Hematopoietic multipotent progenitor cell treated with erythropoietin and hydrocortisone succinate and interleukin-3 and kit ligand, for 8 days (in vitro differentiated cells): Measurements from ENCODE around the gene BGLAP.
"Not testable (repeated sequence)": the region's sequence is repeated elsewhere in the genome, so short reads cannot be mapped to it uniquely, and the experiment has no call there.

ENCODE experiments used
- DNase-seq: peaks from one replicate; pipeline ENCODE4 v3.0.0-alpha.2; 2015

BGLAP gene

DNA sequence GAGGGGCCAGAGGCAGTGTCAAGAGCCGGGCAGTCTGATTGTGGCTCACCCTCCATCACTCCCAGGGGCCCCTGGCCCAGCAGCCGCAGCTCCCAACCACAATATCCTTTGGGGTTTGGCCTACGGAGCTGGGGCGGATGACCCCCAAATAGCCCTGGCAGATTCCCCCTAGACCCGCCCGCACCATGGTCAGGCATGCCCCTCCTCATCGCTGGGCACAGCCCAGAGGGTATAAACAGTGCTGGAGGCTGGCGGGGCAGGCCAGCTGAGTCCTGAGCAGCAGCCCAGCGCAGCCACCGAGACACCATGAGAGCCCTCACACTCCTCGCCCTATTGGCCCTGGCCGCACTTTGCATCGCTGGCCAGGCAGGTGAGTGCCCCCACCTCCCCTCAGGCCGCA, at the start of gene BGLAP:
Gene BGLAP, plus strand, starts transcription at position 259 of the 400 bp plus-strand sequence. Its CDS starts 48 bp downstream, at position 307.
- no peak for DNase-seq

DNA sequence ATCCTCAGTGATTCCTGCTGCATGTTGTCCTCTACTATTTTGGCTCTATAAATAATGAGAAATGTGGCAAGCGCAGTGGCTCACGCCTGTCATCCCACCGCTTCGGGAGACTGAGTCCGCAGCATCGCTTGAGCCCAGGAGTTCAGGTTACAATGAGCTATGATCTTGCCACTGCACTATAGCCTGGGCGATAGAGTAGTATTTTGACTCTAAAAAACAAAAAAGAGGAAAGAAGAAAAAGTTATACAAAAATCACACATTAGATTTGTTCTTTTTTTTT, 48.8 kb upstream of the BGLAP start:
- DNase-seq = peak; percentile 17

DNA sequence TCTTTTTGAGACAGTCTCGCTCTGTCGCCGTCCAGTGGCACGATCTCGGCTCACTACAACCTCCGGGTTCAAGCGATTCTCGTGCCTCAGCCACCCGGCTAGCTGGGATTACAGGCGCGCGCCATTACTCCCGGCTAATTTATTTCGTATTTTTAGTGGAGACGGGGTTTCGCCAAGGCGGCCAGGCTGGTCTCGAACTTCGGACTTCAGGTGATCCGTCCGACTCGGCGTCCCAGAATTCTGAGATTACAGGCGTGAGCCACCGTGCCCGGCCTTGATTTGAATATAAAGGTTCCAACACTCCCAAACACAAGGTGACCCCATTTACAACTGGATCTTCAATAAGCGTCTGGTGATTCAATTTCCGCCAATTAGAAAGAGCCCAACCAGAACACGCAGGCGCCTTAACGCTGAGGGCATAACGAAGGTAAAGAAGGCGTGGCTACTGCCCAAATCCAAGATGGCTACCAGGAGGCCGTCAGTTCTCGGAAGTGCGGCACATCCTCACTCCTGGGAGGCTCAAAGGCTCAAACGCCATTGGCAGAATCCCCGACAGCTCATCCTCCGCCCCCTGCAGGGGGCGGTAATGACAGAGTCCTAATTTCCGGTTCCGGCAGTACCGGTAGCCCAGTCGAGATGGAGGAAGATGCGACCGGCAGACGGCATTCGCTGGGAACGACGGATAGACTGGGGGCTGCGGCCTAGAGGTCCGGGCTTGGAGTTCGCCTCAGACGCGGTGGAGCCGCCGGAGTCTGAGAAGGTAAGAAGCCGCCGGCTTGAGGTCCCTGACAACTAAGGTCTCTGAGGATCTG, 48.3 kb upstream of the BGLAP start, which contains the start of gene SLC25A44:
Gene SLC25A44, plus strand, starts transcription at position 617 of the 812 bp plus-strand sequence. CDS start 5,744 bp downstream, outside the sequence.
- peak; percentile 99 for DNase-seq

DNA sequence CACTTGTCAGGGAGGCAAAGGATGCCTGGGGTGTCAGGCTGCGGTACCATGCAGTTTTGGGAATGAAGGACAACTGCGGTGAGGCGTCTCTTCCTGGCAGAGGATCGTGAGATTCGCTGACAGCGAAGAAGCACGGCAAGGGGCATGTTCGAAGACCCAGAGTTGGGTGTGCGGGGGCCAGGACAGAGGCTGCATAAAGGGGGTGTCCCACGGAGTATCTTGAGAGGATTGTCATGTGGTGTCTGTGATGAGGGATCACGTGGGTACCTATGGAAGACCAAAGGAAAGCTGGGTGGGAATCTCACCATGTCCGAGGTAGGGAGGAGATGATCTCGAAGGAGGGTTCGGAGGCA, 47.7 kb upstream of the BGLAP start:
- no peak for DNase-seq

DNA sequence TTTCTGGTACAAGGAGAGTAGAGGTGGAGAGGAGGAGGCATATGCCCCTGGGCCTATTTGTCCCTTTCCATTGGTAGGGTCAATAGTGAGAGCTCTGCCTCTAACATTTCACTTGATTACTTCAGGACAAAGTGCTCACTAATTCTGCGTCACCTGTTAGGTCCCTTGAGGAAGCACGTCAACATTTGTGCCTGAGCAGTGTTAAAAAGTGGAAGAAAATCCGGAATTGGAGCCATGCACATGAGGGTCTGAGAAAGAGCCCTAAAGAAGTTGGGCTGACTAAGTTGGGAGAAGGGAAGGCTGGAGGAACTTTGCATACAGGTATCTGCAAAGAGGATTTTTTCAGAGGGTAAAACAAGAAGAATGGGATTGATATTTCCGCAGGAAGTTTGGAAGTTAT, 46.1 kb upstream of the BGLAP start:
- no peak for DNase-seq

DNA sequence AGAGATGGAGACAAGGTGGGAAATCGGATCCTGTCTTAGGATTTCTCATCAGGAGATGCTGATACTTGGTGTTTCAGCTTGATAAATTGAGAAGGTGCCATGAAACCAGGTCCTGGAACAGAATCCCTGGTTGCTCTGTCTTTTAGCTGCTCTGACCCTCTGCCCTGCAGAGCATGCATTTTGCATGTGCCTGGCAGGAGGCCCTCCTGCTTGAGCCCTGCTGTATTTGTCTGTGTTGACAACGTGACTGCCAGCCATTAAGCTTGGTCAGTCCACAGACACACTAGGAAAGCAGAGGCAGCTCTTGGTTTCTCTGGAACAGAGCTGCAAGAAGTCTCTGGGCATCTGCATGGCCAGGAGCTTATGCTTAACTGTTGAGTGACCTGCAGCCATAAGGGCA, 45.5 kb upstream of the BGLAP start:
- DNase-seq = no peak

DNA sequence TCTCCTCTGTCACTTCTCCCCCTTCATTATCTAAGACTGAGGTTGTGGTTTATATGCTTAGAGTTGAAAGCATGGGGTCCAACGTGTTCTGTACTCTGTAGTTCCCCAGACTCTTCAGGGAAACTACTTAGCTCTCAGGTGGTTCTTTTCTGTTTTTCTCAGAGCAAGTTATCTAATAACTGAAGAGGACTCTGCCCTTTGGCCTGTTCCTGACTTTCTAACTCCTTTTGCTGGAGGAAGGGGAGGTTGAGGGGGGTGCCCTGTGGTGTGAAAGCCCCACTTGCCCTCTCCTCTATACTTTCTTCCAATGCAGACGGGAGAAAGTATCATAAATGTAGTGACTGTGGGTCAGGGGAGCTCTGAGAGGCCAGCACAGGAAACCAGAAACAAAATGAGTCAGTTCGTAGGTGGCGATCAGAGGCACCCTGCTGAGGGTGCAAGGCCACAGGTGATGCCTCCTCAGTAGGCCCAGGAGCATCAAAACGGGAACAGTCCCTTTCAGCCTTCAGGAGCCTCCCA, 43.1 kb upstream of the BGLAP start:
- no peak for DNase-seq

DNA sequence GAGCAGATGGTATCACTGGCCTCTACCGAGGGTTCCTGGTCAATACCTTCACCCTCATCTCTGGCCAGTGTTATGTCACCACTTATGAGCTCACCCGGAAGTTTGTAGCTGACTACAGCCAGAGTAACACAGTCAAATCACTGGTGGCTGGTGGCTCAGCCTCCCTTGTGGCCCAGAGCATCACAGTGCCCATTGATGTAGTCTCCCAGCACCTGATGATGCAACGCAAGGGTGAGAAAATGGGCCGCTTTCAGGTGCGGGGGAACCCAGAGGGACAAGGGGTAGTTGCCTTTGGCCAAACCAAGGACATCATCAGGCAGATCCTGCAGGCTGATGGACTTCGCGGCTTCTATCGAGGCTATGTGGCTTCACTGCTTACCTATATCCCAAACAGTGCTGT, 41.9 kb upstream of the BGLAP start:
- no peak for DNase-seq

DNA sequence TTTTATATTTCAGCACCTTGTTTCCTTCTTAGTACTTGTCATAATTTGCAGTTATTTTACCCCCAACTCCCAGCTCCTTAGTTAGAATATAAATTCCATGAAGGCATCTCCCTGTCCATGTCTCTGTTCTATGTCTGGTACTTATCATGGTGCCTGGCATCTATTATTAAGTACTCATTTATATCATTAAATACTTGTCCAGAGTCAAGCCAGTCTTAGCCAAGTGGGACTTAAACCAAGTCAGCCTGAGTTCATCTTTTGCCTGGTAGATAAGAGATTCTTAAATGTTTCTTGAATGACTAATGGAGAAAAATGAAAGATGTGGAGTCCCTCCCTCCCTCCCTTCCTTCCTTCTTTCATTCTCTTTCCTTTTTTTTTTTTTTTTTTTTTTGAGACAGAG, 38.7 kb upstream of the BGLAP start:
- DNase-seq = no peak

DNA sequence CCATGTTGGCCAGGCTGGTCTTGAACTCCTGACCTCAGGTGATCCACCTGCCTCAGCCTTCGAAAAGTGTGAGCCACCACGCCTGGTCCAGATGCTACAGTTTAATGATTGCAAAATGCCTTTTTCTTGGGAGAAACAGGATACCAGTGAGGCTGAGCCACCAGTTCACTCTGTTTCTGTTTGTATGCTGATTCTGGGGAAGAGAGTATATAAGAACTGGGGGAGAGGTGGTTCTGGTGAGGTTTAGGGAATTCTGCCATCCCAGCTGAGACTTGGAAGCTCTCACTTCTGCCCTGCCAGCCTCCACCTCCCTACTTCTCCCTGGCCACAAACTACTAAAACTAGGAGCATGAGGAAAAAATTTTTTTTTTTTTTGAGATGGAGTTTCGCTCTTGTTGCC, 37.3 kb upstream of the BGLAP start:
- no peak for DNase-seq

DNA sequence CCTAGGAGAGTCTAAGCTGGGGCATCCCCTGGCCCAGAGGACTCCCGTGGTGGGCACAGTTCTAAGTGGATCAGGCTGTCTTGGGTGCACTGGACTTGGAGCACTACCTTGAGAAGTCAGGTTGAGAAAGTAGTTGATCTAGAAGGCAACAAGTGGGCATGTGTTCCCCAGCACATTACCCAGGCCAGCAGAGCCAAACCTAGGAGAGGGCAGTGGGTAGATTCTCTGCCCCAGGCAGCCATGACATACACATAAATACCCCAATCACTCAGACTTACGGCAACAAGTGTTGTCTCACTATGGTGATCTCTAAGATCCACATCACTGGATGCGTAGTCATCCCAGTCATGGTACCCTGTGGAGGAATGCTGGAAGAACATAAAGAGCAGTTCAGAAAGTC, 30.7 kb upstream of the BGLAP start:
- DNase-seq = no peak

DNA sequence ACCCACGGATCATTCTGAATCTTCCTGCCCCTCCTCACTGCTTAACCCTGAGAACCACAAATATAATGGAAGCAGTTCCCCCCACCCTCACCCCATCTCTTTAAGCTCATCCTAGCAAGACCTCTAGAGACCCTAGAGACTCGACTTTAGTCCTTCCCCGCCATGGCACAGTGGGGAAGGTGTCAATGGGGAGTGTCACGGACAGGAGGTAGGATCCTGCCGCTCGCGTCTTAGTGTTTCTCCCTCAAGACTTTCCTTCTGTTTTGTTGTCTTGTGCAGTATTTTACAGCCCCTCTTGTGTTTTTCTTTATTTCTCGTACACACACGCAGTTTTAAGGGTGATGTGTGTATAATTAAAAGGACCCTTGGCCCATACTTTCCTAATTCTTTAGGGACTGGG, 29.9 kb upstream of the BGLAP start:
- no peak for DNase-seq

DNA sequence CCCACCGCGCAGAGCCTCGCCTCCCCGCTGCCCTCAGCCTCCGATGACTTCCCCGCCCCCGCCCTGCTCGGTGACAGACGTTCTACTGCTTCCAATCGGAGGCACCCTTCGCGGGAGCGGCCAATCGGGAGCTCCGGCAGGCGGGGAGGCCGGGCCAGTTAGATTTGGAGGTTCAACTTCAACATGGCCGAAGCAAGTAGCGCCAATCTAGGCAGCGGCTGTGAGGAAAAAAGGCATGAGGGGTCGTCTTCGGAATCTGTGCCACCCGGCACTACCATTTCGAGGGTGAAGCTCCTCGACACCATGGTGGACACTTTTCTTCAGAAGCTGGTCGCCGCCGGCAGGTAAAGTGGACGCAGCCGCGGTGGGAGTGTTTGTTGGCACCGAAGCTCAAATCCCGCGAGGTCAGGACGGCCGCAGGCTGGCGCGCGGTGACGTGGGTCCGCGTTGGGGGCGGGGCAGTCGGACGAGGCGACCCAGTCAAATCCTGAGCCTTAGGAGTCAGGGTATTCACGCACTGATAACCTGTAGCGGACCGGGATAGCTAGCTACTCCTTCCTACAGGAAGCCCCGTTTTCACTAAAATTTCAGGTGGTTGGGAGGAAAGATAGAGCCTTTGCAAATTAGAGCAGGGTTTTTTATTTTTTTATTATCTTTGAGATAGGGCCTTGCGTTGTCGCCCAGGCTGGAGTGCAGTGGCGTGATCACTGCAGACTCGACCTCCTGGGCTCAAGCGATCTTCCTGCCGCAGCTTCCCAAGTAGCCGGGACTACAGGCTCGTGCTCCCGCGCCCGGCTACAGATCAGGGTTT, 28.9 kb upstream of the BGLAP start, which contains the start of gene PMF1:
Gene PMF1, plus strand, starts transcription at position 175 of the 811 bp plus-strand sequence. Its CDS starts 9 bp downstream, at position 184.
- DNase-seq = peak; percentile 96

DNA sequence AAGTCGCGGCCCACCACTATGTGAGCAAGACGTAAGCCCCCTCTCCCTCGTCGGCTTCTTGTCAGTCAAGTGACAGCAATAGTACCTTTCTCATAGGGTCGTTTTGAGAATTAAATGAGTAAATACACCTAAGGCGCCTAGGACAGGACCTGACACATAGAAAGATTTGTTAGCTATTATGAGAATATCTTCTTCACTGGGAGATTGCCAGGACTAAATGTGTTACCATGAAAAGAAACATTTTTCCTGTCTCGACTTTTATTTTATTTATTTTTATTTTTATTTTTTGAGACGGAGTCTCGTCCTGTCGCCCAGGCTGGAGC, 28.4 kb upstream of the BGLAP start:
- no peak for DNase-seq

DNA sequence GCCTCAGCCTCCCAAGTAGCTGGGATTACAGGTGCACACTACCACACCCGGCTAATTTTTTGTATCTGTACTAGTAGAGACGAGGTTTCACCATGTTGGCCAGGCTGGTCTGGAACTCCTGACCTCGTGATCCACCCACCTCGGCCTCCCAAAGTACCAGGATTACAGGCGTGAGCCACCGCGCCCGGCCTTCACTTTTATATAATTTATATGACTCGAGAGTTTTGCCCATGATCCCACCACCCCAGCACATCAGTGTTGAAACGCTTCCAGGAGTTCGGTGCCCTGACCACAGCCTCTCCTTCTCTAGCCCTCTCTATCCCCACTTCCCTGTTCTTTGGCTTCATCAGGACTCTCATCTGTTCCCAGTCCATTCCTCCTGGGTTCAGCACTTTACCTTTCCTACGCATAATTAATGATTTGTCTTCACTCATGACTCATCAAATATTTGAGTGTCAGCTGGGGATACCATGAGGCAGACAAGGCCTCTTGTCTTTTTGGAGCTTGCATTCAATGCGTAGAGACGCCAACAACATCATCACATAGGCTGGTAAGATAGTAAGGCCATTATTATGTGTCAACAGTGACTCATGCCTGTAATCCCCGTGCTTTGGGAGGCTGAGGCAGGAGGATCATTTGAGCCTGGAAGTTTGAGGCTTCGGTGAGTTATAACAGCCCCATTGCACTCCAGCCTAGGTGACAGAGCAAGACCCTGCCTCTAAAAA, 27.8 kb upstream of the BGLAP start:
- DNase-seq = peak; percentile 32

DNA sequence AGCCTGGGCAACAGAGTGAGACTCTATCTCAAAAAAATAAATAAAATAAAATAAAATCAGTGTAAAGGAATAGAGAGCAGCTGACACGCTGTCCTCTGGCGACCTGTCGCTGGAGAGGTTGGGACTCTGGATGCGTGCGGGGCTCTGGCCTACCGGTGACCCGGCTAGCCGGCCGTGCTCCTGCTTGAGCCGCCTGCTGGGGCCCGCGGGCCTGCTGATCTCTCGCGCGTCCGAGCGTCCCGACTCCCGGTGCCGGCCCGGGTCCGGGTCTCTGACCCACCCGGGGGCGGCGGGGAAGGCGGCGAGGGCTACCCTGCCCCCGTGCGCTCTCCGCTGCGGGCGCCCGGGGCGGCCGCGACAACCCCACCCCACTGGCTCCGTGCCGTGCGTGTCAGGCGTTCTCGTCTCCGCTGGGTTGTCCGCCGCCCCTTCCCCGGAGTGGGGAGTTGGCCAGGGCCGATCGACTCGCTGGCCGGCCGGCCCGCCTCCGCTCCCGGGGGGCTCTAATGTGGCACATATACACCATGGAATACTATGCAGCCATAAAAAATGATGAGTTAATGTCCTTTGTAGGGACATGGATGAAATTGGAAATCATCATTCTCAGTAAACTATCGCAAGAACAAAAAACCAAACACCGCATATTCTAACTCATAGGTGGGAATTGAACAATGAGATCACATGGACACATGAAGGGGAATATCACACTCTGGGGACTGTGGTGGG, 25.5 kb upstream of the BGLAP start:
- not testable (repeated sequence) for DNase-seq

DNA sequence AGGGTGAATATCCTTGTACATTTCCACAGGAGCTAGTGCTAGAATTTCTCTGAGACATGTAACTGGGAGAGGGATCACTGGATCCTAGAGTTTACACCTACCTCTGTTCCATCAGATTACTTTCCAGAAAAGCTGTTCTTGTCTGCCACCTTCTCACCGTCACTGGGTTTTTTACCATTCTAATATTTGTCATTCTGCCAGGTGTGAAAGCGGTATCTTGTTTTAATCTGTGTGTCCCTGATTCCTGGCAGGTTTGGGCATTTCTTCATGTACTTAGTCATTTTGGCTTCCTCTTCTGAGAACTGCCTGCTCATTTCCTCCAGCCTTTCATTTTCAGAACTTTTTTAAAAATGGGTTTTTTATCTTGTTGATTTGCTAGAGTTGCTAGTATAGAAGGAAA, 24.1 kb upstream of the BGLAP start:
- peak; percentile 40 for DNase-seq

DNA sequence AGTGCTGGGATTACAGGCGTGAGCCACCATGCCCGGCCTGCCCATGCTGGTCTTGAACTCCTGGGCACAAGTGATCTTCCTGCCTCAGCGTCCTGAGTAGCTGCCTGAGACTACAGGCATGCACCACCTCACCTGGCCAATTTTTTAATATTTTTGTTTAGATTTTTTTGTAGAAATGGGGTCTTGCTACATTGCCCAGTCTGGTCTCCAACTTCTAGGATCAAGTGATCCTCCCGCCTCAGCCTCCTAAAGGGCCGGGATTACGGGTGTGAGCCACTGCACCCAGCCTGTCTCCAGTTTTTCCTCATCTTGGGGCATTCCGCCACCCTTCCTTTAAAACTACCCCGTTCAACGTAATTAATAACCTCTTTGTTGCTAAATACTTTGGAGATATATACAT, 21.8 kb upstream of the BGLAP start:
- no peak for DNase-seq

DNA sequence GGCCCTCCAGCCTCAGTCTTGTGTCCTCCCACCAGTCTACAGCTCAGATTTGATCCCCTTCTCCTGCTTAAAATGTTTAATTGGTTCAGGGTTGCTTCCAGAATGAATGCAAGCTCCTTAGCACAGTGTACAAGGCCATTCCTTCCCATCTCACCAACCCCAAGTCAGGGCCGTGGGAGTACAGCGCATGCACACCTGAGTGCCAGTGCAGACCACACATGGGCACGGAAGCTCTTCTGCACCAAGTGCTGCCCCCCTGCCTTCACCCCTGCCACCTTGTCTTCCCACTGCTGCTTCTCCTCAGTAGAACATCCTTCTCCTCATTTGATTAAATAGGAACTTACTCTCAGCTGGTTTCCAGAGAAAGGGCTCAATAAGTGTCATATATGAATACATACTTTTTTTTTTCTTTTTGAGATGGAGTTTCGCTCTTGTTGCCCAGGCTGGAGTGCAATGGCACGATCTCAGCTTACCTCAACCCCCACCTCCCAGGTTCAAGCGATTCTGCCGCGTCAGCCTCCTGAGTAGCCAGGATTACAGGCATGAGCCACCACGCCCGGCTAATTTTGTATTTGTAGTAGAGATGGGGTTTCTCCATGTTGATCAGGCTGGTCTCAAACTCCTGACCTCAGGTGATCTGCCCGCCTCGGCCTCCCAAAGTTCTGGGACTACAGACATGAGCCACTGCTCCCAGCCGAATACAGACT, 19.8 kb upstream of the BGLAP start:
- DNase-seq = no peak

DNA sequence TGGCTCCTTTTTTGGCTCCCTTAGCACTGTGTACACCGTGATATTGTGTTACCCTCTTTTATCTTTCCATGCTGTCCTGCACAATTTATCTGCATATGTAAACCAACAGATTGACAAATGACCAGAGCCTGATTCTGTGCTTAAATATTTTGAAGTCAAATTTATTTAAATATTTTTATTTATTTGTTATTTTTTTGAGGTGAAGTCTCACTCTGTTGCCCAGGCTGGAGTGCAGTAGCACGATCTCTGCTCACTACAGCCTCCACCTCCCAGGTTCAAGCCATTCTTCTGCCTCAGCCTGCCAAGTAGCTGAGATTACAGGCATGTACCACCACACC, 16.3 kb upstream of the BGLAP start:
- DNase-seq = no peak

DNA sequence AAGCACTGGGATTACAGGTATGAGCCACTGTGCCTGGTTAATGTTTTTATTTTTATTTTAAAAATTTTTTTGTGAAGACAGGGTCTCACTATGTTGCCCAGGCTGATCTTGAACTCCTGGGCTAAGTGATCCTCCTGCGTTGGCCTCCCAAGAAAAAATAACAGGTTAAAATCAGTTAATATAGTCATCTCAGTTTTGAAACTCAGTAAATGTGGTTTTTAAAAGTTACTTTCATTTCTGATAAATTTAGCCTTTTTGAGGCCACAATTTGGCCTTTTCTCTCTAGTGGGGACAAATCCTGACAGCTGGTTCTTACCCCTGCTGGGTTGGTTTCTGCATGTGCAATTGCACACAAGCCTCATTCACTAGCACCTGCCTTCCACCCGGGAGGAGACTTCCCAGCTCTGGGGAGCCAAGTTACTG, 15.9 kb upstream of the BGLAP start:
- no peak for DNase-seq

DNA sequence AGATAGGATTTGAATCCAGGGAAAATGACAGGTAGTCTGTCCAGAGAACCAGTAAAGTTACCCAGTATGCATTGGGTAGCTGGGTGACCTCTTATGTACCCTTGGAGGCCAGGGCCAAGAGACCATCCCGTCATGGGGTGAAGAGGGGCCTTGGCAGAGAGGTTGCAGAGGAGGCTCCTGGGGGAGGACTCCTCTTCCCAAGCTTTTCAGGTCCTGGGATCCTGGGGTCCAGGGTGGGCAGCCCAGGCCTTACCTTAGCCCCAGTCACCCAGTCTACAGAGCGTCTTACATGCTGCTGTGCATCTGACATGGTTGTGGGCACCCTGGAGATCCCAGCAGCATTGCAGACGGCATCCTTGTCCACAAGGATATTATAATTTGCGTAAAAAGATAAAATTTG, 15.2 kb upstream of the BGLAP start:
- DNase-seq = no peak
